ENCODE measurements around the gene ARHGEF10L.
"Not testable (repeated sequence)": the region's sequence is repeated elsewhere in the genome, so short reads cannot be mapped to it uniquely, and the experiment has no call there.

ARHGEF10L gene

GRCh38 chr1:17539477-17540254 lies at the start of gene ARHGEF10L:
ARHGEF10L (plus strand) TSS chr1:17539698; CDS start chr1:17580596, 40,898 bp downstream.
- DNase-seq (ENCODE audit: low read depth in 2 of 2) = no peak

- DNase-seq (ENCODE audit: low read depth in 2 of 2) = not testable (repeated sequence)
Measured at GRCh38 chr1:17489768-17490417, 49.6 kb upstream of the ARHGEF10L start.

- DNase-seq (ENCODE audit: low read depth in 2 of 2) = not testable (repeated sequence)
Measured at GRCh38 chr1:17490667-17491066, 48.8 kb upstream of the ARHGEF10L start.

- peak; percentile 43 to 53 for DNase-seq (ENCODE audit: low read depth in 2 of 2)
Measured at GRCh38 chr1:17494114-17494729, 45.3 kb upstream of the ARHGEF10L start.

GRCh38 chr1:17496419-17496818 lies 43.1 kb upstream of the ARHGEF10L start:
- DNase-seq (ENCODE audit: low read depth in 2 of 2) = no peak

- DNase-seq (ENCODE audit: low read depth in 2 of 2) = no peak
Measured at GRCh38 chr1:17498214-17498613, 41.3 kb upstream of the ARHGEF10L start.

GRCh38 chr1:17502326-17502778 lies 37.1 kb upstream of the ARHGEF10L start:
- peak; percentile 14 to 48 for DNase-seq (ENCODE audit: low read depth in 2 of 2)

GRCh38 chr1:17503146-17503545 lies 36.4 kb upstream of the ARHGEF10L start:
- DNase-seq (ENCODE audit: low read depth in 2 of 2) = no peak

GRCh38 chr1:17507200-17507599 lies 32.3 kb upstream of the ARHGEF10L start:
- DNase-seq (ENCODE audit: low read depth in 2 of 2) = not testable (repeated sequence)

- no peak for DNase-seq (ENCODE audit: low read depth in 2 of 2)
Measured at GRCh38 chr1:17507915-17508314, 31.6 kb upstream of the ARHGEF10L start.

- DNase-seq (ENCODE audit: low read depth in 2 of 2) = no peak
Measured at GRCh38 chr1:17509363-17509762, 30.1 kb upstream of the ARHGEF10L start.

- no peak for DNase-seq (ENCODE audit: low read depth in 2 of 2)
Measured at GRCh38 chr1:17510138-17510537, 29.4 kb upstream of the ARHGEF10L start.

- no peak for DNase-seq (ENCODE audit: low read depth in 2 of 2)
Measured at GRCh38 chr1:17511188-17511587, 28.3 kb upstream of the ARHGEF10L start.

- no peak for DNase-seq (ENCODE audit: low read depth in 2 of 2)
Measured at GRCh38 chr1:17513131-17513530, 26.4 kb upstream of the ARHGEF10L start.

GRCh38 chr1:17514776-17515175 lies 24.7 kb upstream of the ARHGEF10L start:
- DNase-seq (ENCODE audit: low read depth in 2 of 2) = no peak

GRCh38 chr1:17515902-17516301 lies 23.6 kb upstream of the ARHGEF10L start:
- no peak for DNase-seq (ENCODE audit: low read depth in 2 of 2)

- DNase-seq (ENCODE audit: low read depth in 2 of 2) = no peak
Measured at GRCh38 chr1:17516303-17517214, 22.9 kb upstream of the ARHGEF10L start.

GRCh38 chr1:17520041-17520440 lies 19.5 kb upstream of the ARHGEF10L start:
- no peak for DNase-seq (ENCODE audit: low read depth in 2 of 2)

GRCh38 chr1:17520473-17521319 lies 18.8 kb upstream of the ARHGEF10L start:
- no peak for DNase-seq (ENCODE audit: low read depth in 2 of 2)

GRCh38 chr1:17521946-17522612 lies 17.4 kb upstream of the ARHGEF10L start:
- DNase-seq (ENCODE audit: low read depth in 2 of 2) = no peak
